Stimulated activated naive CD8-positive, alpha-beta T cell treated with anti-CD3 and anti-CD28 coated beads, Interleukin-15, Interleukin-2, amounts not matched to agents 100 ng/mL and 50 ng/mL, for 24 hours (primary cell): Measurements from ENCODE around the gene GRIN2B.
A peak's percentile ranks its signal among the peaks of the same experiment; 100 is the strongest.

Source experiments
- H3K27ac Mint-ChIP-seq: one replicate; pipeline ENCODE4 v1.8.0; 2021; ENCODE audit warnings: mild to moderate bottlenecking, mixed read lengths
- H3K27me3 Mint-ChIP-seq: one replicate; pipeline ENCODE4 v1.8.0; 2021; ENCODE audit warnings: mixed read lengths
- H3K36me3 Mint-ChIP-seq: one replicate; pipeline ENCODE4 v1.8.0; 2021; ENCODE audit warnings: low read depth, mixed read lengths
- H3K4me1 Mint-ChIP-seq: one replicate; pipeline ENCODE4 v1.8.0; 2021; ENCODE audit warnings: low read depth, mixed read lengths
- H3K4me3 Mint-ChIP-seq: one replicate; pipeline ENCODE4 v1.8.0; 2021; ENCODE audit warnings: mild to moderate bottlenecking, mixed read lengths
- H3K9me3 Mint-ChIP-seq: one replicate; pipeline ENCODE4 v1.8.0; 2021; ENCODE audit warnings: mixed read lengths

Gene GRIN2B

DNA sequence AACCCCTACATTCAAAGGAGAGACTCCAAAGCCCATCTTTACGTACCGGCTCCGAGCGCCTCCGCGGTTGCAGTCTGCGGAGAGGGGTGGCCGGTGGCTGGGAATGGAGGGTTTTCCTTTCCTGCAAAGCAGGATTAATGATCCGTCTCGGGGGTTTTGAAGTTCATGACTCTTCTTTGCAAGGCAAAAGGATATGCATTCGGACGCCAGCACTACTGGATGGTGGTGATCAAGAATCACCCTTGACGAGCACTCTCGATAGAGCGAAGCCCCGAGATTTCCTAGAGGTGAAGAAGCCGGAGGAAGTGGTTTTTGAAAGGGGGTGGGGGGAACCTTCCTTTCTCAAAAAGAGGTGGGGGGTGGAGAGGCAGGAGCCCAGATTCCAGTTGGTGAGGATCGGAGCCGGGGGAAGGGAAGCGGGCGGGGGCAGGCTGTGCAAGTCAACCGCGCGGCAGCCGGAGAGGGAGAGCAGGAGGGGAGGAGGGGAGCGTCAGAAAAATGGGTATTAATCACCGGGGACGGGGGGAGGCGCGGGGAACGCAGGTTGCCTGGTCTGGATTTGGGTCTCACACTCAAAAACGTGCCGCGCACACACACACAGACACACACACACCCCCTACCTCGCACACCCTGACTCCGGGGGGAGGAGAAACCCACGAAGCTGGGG is at the start of gene GRIN2B:
GRIN2B (minus strand) TSS at position 307 of the 667 bp plus-strand sequence. CDS start 115,394 bp downstream, outside the sequence.
- H3K27ac Mint-ChIP-seq = no peak within 1 kb of the TSS
- no peaks in the 10 kb centered on the region for H3K36me3 Mint-ChIP-seq
- H3K27me3 Mint-ChIP-seq = peaks cover 68% of the 10 kb centered on the region
- H3K9me3 Mint-ChIP-seq = no peaks in the 10 kb centered on the region
- peaks cover 10% of the 10 kb centered on the region for H3K4me1 Mint-ChIP-seq
- H3K4me3 Mint-ChIP-seq = peak within 1 kb of the TSS; percentile 7

DNA sequence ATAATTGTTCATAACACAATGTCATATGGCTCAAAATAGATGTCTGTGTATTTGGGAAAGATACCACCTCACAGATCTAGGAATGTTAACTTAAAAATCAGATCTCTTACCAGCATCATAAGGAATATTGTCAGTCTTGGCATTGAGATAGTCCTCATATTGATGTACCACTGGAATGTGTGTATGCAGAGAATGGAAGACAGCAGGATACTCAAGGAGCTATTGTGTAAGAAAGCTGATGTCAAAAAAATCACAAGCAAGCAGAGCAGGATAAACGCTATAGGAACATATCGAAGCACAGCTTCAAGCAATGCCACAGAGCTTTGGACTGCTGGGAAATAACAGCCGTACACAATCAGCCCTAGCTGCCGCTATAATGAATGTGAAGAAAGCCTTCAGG is 45.1 kb upstream of the GRIN2B start:
- Mint-ChIP-seq H3K9me3 (no peaks in the 10 kb centered on the region), H3K4me1 (no peaks in the 10 kb centered on the region), H3K4me3 (no peak overlapping the region), H3K27me3 (peaks cover 6% of the 10 kb centered on the region), H3K36me3 (no peaks in the 10 kb centered on the region), H3K27ac (no peak overlapping the region)

DNA sequence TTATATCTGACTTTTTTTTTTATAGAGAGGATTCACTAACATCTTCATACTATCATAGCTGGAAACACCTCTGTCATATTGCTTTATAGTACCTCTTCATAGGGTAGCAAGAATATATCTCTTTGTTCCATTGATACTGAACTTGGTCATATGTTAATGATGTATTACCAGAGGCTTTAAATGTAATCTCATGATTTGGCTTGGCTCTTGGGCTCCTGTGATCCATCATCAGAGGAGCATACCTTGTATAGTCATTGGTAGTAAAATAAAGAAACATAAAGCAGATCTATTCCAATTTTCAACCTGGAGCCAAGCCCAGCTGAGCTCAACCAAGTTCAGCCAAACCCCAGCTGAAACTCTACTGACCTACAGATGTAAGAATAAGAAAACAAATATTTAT is 43.2 kb upstream of the GRIN2B start:
- peaks cover 6% of the 10 kb centered on the region for H3K27me3 Mint-ChIP-seq
- H3K4me1 Mint-ChIP-seq = no peaks in the 10 kb centered on the region
- H3K27ac Mint-ChIP-seq = no peak overlapping the region
- no peaks in the 10 kb centered on the region for H3K36me3 Mint-ChIP-seq
- H3K9me3 Mint-ChIP-seq = no peaks in the 10 kb centered on the region
- H3K4me3 Mint-ChIP-seq = no peak overlapping the region

DNA sequence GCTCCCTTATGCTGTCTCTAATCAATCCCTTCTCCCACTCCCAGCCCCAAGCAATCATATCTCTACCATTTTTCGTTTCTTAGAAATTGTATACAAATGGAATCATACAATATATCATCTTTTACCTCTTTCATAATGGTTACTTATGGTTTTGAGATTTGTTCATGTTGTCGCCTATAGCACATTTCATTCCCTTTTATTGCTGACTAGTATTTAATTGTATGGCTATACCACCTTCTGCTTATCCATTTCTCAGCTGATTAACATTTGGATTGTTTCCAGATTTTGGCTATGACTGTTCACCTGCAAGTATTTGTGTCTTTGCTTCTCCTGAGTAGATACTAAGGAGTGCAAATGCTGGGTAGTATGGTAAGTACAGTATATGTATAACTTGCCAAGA is 36.7 kb upstream of the GRIN2B start:
- H3K27me3 Mint-ChIP-seq = no peaks in the 10 kb centered on the region
- H3K27ac Mint-ChIP-seq = no peak overlapping the region

DNA sequence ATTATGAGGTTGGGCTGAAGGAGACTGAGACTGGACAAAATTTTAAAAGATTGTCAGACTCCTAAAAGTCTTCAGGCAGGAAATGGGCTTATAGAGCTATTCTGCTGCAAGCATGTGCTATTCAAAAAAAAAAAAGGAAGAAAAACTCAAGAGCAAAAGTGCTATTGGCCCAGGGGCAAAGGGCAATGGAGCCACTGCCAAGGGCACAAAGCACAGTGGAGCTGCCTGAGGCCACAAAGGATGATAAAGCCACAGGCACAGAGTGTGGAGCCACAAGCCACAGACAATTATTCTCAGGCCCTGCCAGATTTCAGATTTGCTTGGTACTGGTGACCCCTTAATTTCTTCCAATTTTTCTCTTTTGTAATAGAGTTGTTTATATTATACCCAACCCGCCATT is 29.6 kb upstream of the GRIN2B start:
- Mint-ChIP-seq H3K27me3 (peaks cover 5% of the 10 kb centered on the region), H3K36me3 (no peaks in the 10 kb centered on the region), H3K27ac (no peak overlapping the region), H3K4me1 (no peaks in the 10 kb centered on the region), H3K4me3 (no peak overlapping the region), H3K9me3 (peaks cover 7% of the 10 kb centered on the region)

More for the DNA sequence above, 36.7 kb upstream of the GRIN2B start:
- no peaks in the 10 kb centered on the region for H3K4me1 Mint-ChIP-seq
- H3K9me3 Mint-ChIP-seq = no peaks in the 10 kb centered on the region
- no peak overlapping the region for H3K4me3 Mint-ChIP-seq
- H3K36me3 Mint-ChIP-seq = no peaks in the 10 kb centered on the region

DNA sequence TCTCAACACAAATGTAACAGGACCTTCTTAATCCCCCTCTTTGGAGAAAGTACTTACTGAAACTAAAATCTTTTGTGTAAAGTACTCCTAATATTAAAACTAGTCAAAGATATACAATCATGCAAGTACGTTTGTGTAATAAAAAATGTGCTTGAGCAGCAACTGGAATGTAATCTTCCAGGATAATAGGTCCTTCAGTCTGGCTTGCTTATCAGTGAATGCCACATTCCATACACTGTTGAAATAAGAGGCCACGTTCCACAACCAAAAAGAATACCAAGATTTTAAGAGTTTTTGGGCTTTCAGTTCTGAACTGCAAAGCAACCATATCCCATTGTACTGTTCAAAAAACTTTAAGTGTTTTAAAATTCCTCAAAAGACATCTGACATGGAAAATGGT is 26.2 kb upstream of the GRIN2B start:
- H3K36me3 Mint-ChIP-seq = no peaks in the 10 kb centered on the region
- H3K27me3 Mint-ChIP-seq = peaks cover 5% of the 10 kb centered on the region
- no peaks in the 10 kb centered on the region for H3K4me1 Mint-ChIP-seq
- H3K4me3 Mint-ChIP-seq = no peak overlapping the region
- H3K27ac Mint-ChIP-seq = no peak overlapping the region
- H3K9me3 Mint-ChIP-seq = peaks cover 16% of the 10 kb centered on the region

DNA sequence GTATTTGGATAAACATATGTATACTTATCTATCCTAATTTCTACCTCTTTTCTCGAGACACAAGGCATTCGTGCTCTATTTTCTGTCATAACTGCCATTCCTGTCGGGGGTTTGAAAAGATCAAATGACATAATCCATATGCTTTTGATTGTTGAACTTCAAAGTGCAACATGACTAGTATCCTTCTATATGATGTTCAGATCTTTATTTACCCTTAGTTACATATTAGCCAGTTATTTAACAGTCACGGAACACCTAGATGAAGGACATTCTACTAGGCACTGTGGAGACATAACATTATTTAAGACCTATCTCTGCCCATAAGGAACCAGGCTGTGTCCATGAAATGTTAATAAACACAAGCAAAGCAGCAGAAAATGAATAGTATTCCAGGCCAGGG is 11.2 kb upstream of the GRIN2B start:
- no peaks in the 10 kb centered on the region for H3K36me3 Mint-ChIP-seq
- H3K9me3 Mint-ChIP-seq = no peaks in the 10 kb centered on the region
- peaks cover 12% of the 10 kb centered on the region for H3K27me3 Mint-ChIP-seq
- H3K4me1 Mint-ChIP-seq = no peaks in the 10 kb centered on the region
- no peak overlapping the region for H3K27ac Mint-ChIP-seq
- H3K4me3 Mint-ChIP-seq = no peak overlapping the region

DNA sequence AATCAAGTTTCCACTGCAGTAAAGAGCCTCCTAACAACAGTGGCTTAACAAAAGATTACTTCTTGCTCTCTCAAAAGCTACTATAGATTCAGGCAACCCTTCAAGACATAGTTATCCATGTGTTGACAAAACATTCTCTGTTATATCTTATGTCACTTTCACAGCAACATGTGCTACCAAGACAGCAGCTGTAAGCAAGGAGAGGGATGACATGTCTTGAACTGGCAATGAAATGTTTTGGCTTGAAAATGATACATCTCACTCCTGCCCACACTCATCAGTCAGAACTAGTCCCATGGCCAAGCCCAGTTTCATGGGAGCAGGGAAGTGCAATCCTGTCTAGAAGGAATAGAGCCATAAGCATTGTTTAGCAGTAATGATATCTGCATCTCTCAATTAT is 10.7 kb upstream of the GRIN2B start:
- Mint-ChIP-seq H3K27me3 (peaks cover 12% of the 10 kb centered on the region), H3K27ac (no peak overlapping the region), H3K4me3 (no peak overlapping the region), H3K4me1 (no peaks in the 10 kb centered on the region), H3K9me3 (no peaks in the 10 kb centered on the region), H3K36me3 (no peaks in the 10 kb centered on the region)

DNA sequence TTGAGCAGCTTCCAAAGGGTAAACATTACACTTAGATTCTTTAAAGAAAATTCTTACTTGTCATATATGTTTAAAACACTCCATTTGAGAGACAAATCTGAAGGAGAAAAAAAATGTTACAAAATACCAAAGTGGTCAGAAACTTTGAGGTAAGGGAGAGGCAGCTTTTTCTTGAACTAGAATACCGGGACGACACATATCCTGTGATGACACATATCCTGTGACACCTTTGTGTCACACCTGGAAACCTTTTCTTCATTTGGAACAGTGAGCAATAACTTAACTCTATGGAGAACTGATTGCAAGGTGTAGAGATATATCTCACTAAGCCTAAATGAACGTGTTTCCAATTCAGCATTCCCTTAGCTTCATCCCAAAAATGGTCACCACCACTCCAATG is 4.6 kb upstream of the GRIN2B start:
- peaks cover 40% of the 10 kb centered on the region for H3K27me3 Mint-ChIP-seq
- H3K9me3 Mint-ChIP-seq = no peaks in the 10 kb centered on the region
- H3K27ac Mint-ChIP-seq = no peak overlapping the region
- H3K36me3 Mint-ChIP-seq = no peaks in the 10 kb centered on the region
- H3K4me1 Mint-ChIP-seq = peaks cover 4% of the 10 kb centered on the region
- no peak overlapping the region for H3K4me3 Mint-ChIP-seq

DNA sequence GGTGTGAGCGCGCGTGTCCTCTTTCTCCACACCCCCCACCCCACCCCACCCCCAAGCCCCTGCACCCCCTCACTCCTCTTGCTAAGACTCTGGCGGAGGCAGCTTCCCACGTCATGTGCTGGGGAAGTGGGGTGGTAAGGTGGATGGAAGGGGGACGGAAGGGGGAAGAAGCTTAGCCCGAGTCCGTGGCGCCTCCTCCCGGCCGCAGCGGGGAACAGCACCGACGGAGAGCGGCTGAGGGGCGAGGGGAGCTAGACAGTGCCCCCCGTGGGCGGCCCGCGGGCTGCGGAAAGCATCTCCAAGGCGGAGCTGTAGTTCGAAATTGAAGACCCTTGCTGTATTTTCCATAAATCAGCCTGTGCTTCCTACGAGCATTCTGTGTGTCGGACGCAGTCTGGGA is 588 bp upstream of the GRIN2B start:
- H3K4me1 Mint-ChIP-seq = peaks cover 10% of the 10 kb centered on the region

DNA sequence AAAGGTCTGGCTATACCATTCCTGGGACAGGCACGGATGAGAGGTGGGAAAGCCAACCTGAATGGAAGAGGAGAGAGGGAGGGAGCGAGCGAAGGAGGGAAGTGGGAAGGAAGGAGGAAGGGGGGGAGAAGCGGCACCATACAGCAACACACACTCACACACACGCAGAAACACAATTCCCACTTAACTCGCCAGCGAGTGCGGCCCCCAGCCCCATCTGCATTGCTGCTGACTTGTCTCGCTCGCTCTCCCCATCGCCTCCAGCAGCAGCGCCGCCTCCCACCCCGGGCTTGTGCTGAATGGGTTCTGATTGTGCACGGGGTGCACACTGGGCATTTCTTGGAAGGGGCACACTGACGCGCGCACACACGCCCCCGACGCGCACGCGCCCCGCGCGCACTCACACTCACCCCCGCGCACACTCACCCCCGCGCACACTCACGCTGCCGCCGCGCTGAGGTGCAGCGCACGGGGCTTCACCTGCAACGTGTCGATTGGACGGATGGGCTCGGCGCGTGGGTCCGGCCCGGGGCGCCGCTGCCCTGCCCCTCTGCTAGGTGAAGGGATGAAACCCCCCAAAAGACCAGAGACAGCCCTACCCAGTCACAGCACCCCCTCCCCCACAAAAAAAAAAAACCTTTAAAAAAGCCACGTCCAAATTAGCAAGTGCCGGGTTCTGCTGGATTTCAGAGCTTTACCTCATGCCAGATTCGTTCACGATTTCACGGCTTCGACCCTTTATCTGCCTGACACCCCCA is 685 bp downstream of the GRIN2B start:
- Mint-ChIP-seq H3K9me3 (no peaks in the 10 kb centered on the region), H3K4me3 (peak overlapping the region; percentile 7), H3K4me1 (peaks cover 10% of the 10 kb centered on the region), H3K36me3 (no peaks in the 10 kb centered on the region), H3K27me3 (peaks cover 68% of the 10 kb centered on the region), H3K27ac (no peak overlapping the region)

More for the DNA sequence above, 588 bp upstream of the GRIN2B start:
- no peak overlapping the region for H3K4me3 Mint-ChIP-seq
- no peaks in the 10 kb centered on the region for H3K36me3 Mint-ChIP-seq
- H3K9me3 Mint-ChIP-seq = no peaks in the 10 kb centered on the region
- H3K27me3 Mint-ChIP-seq = peaks cover 64% of the 10 kb centered on the region
- no peak overlapping the region for H3K27ac Mint-ChIP-seq

DNA sequence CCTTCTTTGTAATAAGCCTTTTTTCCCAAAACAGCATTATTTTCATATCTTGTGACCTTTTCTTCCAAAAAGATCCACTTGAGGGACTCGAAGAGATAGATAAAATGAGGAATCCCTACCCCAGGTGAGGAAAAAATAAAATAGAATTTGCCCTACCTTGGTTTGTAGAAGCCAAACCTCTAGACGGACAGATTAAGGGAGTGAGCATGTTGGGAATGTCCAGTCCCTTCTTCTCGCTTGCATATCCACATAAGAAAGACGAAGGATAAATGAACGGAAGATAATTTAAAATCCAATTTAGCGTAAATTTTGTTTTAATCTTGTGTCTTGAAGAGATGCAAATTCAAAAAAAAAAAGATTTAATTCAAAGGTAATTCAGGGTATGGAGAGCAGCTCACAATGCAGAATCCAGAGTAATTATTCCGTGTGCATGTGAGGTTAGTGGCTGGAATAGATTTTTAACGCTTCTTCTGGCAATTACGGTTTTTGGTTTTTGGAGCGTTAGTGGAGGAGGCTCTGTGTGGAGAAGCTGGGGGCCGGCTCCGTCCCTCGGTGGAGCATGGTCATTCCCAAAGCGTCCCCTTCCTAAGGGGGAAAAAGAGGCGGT is 1.5 kb downstream of the GRIN2B start:
- Mint-ChIP-seq H3K36me3 (no peaks in the 10 kb centered on the region), H3K9me3 (no peaks in the 10 kb centered on the region), H3K27me3 (peaks cover 75% of the 10 kb centered on the region), H3K27ac (no peak overlapping the region), H3K4me1 (peaks cover 10% of the 10 kb centered on the region), H3K4me3 (no peak overlapping the region)

DNA sequence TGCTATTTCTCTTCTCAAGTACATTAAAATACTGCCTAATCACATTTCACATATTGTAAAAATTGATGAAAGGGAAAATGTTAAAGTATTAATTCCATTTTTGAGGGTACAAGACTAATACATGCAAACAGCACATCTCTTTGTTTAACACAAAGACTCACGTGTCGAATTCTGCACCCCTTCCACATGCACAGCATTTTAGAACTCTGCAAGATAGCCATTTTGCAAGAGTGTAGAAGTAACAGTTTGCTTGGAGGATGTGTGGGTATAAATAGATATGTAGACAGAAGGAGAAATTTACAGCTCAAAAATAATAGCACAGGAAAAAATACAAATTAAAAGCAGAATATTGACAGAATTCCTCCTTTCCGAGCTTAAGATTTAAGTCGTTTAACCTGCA is 2.5 kb downstream of the GRIN2B start:
- Mint-ChIP-seq H3K9me3 (no peaks in the 10 kb centered on the region), H3K4me1 (peaks cover 10% of the 10 kb centered on the region), H3K27ac (no peak overlapping the region), H3K36me3 (no peaks in the 10 kb centered on the region), H3K4me3 (no peak overlapping the region), H3K27me3 (peaks cover 76% of the 10 kb centered on the region)

DNA sequence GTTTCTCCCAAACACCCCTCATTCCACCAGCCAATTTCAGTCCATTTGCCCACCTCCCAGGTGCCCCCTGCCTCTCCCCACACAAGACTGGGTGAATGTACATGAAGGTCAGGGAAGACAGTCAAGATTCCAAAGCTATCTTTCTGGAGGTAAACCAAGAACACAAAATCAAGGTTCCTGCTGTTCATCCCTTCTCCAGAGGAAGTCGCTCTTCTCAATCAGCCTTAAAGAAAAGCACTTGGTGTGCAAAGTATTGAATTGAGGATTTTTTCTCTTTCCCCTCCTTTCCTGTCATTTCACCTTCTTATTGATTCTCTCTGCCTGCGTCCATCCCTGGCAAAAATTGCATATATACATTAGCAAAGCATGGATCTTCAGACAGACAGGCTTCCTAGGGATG is 4.5 kb downstream of the GRIN2B start:
- Mint-ChIP-seq H3K36me3 (no peaks in the 10 kb centered on the region), H3K9me3 (no peaks in the 10 kb centered on the region), H3K4me3 (no peak overlapping the region), H3K27me3 (peaks cover 66% of the 10 kb centered on the region), H3K27ac (no peak overlapping the region), H3K4me1 (peaks cover 10% of the 10 kb centered on the region)

DNA sequence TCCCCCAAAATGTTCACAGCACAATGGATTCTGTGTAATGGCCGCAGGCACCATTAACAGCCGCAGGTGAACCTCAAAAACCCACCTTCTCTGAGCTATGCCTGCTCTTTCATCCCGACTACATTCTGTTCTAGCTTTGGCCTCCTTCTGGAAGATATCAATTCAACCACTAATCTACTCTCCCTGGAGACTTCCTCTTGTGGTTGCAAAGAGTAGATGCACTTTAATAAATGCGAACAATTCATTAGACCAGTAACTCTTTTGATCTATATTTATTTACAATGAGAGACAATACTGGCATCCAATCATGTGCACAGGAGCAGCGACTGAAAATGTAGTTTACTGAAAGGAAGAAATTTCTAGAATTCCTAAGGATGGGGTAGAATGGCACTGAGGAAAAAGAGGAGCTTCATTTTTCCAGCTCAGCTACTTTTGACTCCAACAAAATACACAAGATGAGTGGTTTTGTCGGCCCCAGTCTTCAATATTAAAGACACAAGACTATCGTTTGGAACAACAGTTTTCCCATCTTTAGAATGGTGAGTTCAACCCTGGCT is 5.3 kb downstream of the GRIN2B start:
- Mint-ChIP-seq H3K36me3 (no peaks in the 10 kb centered on the region), H3K4me3 (no peak overlapping the region), H3K9me3 (no peaks in the 10 kb centered on the region), H3K27me3 (peaks cover 63% of the 10 kb centered on the region), H3K27ac (no peak overlapping the region), H3K4me1 (peaks cover 7% of the 10 kb centered on the region)
